M059J (cell line): ENCODE data around the gene IFNA5. TPM values are rescaled to one million over a fixed set of nuclear protein-coding genes. Genes with fewer than 3 reads are reported as not detected.
A peak's percentile ranks its signal among the peaks of the same experiment; 100 is the strongest.

Source experiments
- DNase-seq: peaks from one replicate; pipeline ENCODE4 v3.0.0-alpha.2; 2012; ENCODE audit warnings: low read depth
- total RNA-seq: library from RNA; depleted of rRNA; stranded (reverse); fragments of >200 nt; shearing (Covaris generic); gene quantifications from 2 replicates; pipeline ENCODE4 v1.2.3, GENCODE V29; 2014; rRNA removed

The IFNA5 gene
- total RNA-seq: not detected in 2 replicates

GRCh38 chr9:21305213-21305612 lies at the start of gene IFNA5:
TSS of gene IFNA5 (minus strand) at chr9:21305313. CDS start at chr9:21305256, 57 bp downstream.
- no peak for DNase-seq

- DNase-seq: no peak
Measured at GRCh38 chr9:21350787-21351186, 45.7 kb upstream of the IFNA5 start, which contains the start of gene IFNA6. TSS of gene IFNA6 (minus strand) at chr9:21350887. CDS start at chr9:21350887, 0 bp downstream.

DNA sequence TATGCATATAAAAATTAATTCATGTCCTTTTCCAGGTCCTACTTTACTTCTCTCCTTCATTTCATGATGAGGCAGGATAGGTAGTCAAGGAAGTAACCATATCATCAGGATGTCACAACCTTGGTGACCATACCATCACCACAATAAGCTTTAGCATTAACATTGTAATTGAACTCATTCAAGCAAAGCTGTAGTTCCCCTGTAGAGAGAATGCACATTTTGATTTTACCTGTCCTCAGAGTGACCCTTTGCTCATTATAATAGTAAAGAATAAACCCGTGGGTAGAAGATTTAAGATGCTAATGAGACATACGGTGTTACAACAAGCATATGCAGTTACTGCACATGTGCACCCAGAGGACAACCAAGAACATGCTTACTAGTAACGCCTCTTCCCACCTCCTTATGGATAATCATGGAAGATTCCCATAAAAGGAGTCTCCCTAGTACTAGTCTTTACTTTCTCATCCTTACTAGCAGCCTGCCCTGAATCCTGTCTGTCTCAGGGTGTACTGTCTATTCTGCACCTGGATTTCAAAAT lies 43.4 kb upstream of the IFNA5 start:
- DNase-seq: no peak

GRCh38 chr9:21340735-21341134 lies 35.6 kb upstream of the IFNA5 start:
- no peak for DNase-seq

DNA sequence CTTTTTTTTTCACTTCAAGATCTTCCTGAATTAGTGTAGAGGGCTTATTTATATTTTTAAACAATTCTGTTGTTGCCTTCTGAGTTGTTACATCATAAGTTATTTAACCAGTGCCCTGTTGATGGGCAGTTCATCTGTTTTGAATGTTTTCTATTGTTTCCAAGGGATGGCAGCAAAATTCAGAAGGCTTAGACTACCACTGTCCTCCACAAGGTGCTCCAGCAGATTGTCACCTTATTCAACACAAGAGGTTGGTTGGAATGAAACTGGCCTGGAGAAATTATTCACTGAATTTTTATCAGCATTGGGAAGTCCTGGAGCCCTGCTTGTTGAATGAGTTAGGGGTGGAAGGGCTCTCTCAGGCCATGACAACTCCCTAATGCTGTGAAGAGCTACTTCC lies 31.3 kb upstream of the IFNA5 start:
- DNase-seq: peak; percentile 34

DNA sequence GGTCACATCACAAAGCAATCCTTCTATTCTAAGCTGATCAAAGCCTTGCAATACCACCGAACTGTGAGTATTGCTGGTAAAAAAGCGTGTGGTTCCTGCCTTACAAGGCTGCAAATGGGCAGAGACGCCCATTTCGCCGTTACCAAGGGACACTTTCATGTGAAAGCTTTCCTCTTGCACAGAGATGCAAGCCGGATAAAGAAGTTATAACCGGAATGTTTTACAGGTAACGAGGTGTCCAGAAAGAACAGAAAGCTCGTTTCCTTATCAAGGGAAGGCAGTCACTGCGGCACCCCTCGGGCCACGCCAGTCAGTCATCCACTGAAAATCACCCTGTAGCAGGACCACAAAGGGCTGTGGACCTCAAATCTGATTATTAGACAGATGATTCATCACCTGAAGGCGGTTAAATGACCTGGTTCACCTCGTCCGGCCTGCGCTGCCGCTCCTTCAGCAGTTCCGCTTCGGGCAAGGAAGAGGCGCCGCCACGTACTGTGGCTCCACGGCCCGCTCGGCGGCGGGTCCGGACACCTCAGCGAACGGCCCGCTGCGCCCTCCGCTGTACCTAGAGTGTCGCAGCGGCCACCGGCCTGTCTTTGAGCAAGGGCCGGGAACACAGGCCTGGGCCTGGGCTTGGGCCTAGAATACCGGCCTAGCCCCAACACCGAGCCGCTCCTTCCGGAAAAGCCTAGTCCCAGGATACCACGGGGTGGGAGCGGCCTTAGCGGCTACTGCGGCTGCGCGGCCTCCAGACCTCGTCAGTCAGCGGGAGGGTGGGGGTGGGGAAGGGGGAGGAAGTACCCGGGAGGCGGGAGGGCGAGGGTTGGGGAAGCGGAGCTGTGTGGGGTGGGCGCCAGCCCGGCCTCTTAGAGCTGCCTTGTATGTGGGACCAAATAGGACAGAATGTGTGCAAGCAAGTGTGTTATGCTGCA lies 29.9 kb upstream of the IFNA5 start, which contains the start of gene KLHL9:
Gene KLHL9, minus strand, starts transcription at position 704 of the 932 bp plus-strand sequence. Its CDS starts 545 bp downstream, at position 159.
- peak; percentile 93 for DNase-seq

- no peak for DNase-seq
Measured at GRCh38 chr9:21333226-21333625, 28.1 kb upstream of the IFNA5 start.

DNA sequence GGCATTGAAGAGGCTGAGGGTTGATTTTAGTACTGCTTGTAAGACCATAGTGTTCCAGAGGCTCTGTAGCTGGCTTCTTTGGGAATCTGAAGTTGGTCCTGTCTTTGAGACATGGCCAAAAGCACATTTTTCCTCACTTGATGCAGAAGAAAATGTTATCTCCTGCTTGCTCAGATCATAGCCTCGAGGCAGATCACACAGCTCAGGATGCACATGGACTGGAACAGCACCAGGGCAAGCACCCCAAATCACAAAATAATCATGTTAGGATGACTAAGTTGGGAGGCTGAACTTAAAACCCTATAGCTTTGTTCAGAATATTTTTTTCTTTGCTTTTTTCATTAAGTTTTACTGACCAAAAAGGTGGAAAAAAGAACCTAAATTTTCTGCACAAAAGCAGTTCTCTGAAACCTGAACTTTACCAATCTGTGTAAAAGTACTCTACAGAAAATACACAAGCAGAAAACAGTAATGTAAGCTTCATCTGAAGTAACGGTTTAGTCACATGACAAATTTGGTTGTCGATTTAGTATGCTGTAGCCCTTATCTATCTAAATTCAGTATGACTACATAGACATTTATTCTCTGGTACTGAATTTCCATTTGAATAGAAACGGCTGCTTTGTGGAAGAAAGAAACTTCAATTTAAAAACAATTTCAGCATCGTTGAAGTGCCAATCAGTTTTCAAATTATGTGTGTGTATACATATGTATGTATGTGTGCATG lies 26.7 kb upstream of the IFNA5 start:
- DNase-seq: peak; percentile 53

- peak; percentile 66 for DNase-seq
Measured at GRCh38 chr9:21326526-21327139, 21.5 kb upstream of the IFNA5 start.

DNA sequence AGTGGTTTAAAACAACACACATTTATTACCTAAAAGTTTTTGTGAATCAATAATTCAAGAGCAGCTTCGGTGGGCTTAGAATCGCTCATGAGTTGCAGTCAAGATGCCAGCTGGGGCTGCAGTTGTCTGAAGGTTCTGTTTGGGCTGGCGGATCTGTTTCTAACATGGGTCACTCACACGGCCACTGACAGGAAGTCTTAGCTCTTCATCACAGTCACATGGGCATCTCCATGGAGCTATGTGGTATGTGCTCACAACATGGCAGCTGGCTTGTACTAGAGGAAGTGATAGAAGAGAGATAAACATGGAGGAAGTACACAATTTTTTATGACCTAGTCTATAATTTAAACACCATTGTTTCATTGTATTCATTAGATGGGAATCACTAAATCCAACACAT lies 18.9 kb upstream of the IFNA5 start:
- DNase-seq: no peak

GRCh38 chr9:21322911-21323461 lies 17.9 kb upstream of the IFNA5 start:
- no peak for DNase-seq

DNA sequence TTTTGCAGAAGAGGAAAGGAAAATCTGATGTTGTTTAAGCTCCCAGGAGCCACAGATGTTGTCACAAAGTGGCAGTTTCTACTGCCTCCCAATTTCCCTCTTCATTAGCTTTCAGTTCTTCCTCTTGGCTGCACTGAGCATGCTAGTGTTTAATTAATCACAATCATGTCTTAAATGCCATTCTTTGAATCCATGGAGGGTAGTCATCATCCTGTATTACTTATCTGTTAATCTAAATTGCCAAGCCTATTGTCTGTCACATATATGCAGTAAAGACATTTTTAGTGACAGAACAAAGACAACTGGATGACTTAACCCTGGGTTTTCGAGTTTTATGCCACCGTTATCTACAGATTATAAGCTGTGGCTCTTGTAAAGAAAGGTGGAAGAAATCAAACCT lies 15.4 kb upstream of the IFNA5 start:
- peak; percentile 18 for DNase-seq

- peak; percentile 54 for DNase-seq
Measured at GRCh38 chr9:21317956-21318923, 13.1 kb upstream of the IFNA5 start.

DNA sequence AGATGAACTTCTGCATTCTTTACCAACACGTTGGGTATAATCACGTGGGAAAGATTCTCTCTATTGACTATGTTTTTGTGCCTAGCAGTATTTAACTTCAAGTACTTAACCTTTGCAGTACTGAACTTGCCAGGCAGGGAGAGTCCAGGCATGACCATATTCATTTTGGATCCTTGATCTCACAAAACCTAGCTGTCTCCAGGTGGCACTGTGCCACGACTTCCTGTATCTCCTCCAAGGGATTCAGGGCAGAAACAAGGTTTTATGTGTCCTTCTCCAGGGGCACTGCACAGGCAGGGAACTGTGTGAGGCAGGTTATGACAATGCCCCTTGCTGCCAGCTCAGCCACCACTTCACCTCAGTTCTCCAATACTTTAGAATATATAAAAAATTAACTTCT lies 11.7 kb upstream of the IFNA5 start:
- DNase-seq: peak; percentile 30

DNA sequence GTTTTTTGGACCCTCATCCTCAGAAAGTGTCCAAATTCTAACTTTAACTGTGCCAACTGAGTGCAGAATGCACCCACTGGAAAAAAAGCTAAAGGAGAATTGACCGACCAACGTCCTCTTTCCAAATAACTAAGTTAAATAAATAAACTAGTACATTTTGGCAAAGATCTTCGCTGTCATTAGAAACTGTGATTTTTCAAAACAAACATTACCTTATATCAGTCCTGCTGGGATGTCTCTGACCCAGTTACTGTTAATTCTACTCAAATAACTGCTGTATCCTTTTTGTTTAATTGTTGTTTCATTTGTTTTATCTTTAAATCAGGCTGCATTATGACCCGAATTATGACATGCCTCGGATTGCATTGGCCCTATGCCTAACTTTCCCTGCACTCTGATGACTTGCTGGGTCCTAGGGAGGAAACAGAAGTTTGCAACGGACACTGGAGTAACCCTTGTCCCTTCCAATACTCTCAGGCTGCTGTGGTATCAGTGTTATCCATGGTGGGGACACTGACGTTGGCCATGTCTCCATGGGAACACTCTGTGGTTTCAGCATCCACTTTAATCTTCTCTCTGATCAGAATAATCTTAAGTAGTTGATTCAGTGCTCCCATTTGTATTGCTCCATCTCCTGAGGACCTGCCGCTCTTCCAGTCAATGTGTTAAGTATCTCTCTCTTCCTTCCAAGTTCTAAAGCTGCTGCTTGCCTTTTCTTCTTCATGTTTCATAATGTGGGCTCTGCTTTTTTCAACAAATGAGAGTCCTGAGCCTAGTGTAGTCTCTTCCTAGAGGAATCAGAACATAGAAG lies 11.1 kb upstream of the IFNA5 start:
- peak; percentile 28 for DNase-seq

GRCh38 chr9:21314152-21314551 lies 9.0 kb upstream of the IFNA5 start:
- DNase-seq: no peak

DNA sequence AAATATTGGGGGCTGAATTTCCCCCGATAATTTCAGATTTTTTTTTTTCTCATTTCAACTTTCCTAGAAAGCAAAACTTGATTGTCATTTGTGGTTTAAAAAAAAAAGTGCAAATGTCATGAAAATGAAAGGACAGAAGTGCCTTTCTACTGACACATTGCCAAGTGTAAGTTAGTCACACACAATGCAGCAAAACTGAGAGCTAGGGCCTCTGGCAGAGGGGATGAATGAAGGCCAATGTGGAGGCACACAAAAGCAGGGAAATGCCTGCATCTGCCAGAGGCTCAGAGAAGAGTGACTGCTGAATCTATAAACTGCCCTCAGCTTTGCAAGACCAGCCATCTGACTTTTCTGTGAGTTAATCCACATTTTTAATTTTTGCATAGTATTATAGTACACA lies 6.8 kb upstream of the IFNA5 start:
- peak; percentile 31 for DNase-seq

GRCh38 chr9:21295992-21296391 lies 9.1 kb downstream of the IFNA5 start:
- no peak for DNase-seq

GRCh38 chr9:21294904-21295538 lies 10.1 kb downstream of the IFNA5 start:
- no peak for DNase-seq
